PFSK-1 (cell line): ENCODE measurements around the gene OSBPL8.

Source experiments
- FOXP2 ChIP-seq: optimal IDR thresholded peaks from 2 replicates; pipeline ENCODE3; 2011; ENCODE audit warnings: borderline replicate concordance, control low read depth, inconsistent platforms; ENCODE audit not compliant: insufficient read depth; ENCODE audit errors: extremely low read length, extremely low read depth
- POLR2AphosphoS5 ChIP-seq: IDR thresholded peaks from 2 replicates; pipeline ENCODE4 v1.6.1; 2012; ENCODE audit warnings: low read depth, mild to moderate bottlenecking, control low read depth, low read length, moderate library complexity
- REST ChIP-seq, 2 experiments: IDR thresholded peaks; 2 replicates each; pipeline versions ENCODE4 v1.6.1 to v1.8.0; 2011 to 2012; ENCODE audit warnings: low read depth in 2 of 2, low read length in 2 of 2, control low read depth in 1 of 2, inconsistent platforms in 1 of 2, mild to moderate bottlenecking in 1 of 2, moderate library complexity in 1 of 2; ENCODE audit not compliant: insufficient read depth in 1 of 2
- SIN3A ChIP-seq: IDR thresholded peaks from 2 replicates; pipeline ENCODE4 v1.6.1; 2012; ENCODE audit warnings: mild to moderate bottlenecking, low read length, moderate library complexity, borderline replicate concordance; ENCODE audit not compliant: insufficient read depth
- TAF1 ChIP-seq: IDR thresholded peaks from 2 replicates; pipeline ENCODE4 v1.6.1; 2012; ENCODE audit warnings: low read length, control low read depth, borderline replicate concordance; ENCODE audit not compliant: insufficient read depth

Gene OSBPL8

GRCh38 chr12:76555231-76555767, 4.3 kb downstream of the OSBPL8 start:
- TF ChIP-seq REST (IDR thresholded peaks at IDR 0.05; ENCODE audit: insufficient read depth in 1 of 2, low read depth in 2 of 2, low read length in 2 of 2), result no peak
- no peak for TF ChIP-seq SIN3A
- TF ChIP-seq POLR2AphosphoS5, result no peak
- no peak for TF ChIP-seq FOXP2
- no peak for TF ChIP-seq TAF1

GRCh38 chr12:76554405-76555230, 5.0 kb downstream of the OSBPL8 start:
- TF ChIP-seq FOXP2, result no peak
- no peak for TF ChIP-seq REST (IDR thresholded peaks at IDR 0.05; ENCODE audit: insufficient read depth in 1 of 2, low read depth in 2 of 2, low read length in 2 of 2)
- TF ChIP-seq TAF1, result no peak
- TF ChIP-seq POLR2AphosphoS5, result no peak

- no peak for TF ChIP-seq SIN3A
- TF ChIP-seq POLR2AphosphoS5, result no peak
- no peak for TF ChIP-seq TAF1
- no peak for TF ChIP-seq FOXP2
- no peak for TF ChIP-seq REST (IDR thresholded peaks at IDR 0.05; ENCODE audit: insufficient read depth in 1 of 2, low read depth in 2 of 2, low read length in 2 of 2)
Measured at GRCh38 chr12:76552343-76552938, 7.1 kb downstream of the OSBPL8 start.

GRCh38 chr12:76551482-76551888, 8.1 kb downstream of the OSBPL8 start:
- TF ChIP-seq FOXP2 (no peak), REST (IDR thresholded peaks at IDR 0.05; ENCODE audit: insufficient read depth in 1 of 2, low read depth in 2 of 2, low read length in 2 of 2) (no peak), TAF1 (no peak), POLR2AphosphoS5 (no peak), SIN3A (no peak)
